Heart left ventricle (tissue), 13 donors: ENCODE results near the gene POGK.
"Not testable (repeated sequence)": the region's sequence is repeated elsewhere in the genome, so short reads cannot be mapped to it uniquely, and the experiment has no call there.

Experiments
- POLR2A ChIP-seq, 2 donors: fragments of 450-650 bp; IDR thresholded peaks; one replicate each; pipeline ENCODE4 v1.6.1; 2017; ENCODE audit warnings: antibody characterized with exemption in 2 of 2, mild to moderate bottlenecking in 2 of 2, moderate library complexity in 2 of 2
- TF ChIP-seq, protein P1 (sequence below), 12 donors: fragments of 200-600 bp; sonication (generic) in 4 of 12; IDR thresholded peaks; one replicate each; pipeline versions ENCODE4 v1.5.0 to v1.8.0; 2018 to 2022; ENCODE audit warnings: antibody characterized with exemption in 12 of 12, mild to moderate bottlenecking in 5 of 12
- donor health status: ischemic (EF 13 %, LVEDD 7.1; RV severe dilation, severe dysfunction).
- donor health status: DM: no; HTN: yes; CAD: no.
- donor health status: DM: no; HTN: no; CAD: no.
- donor health status: ischemic (EF 25% LVEDD 6.9; RV normal size, moderate dysfunction).
- donor health status: ischemic (EF 25% LVEDD 5.7; RV mildly dilated, moderate dysfunction).
- donor health status: ischemic (EF 35%, LVEDD 5.7; RV mildly dilated, moderate dysfunction).
- donor health status: nonischemic (EF 11% LVEDD 7.7; RV severe dilation, severe dysfunction).
- donor health status: DM: yes; HTN: yes; CAD: no.
- donor health status: PGD.
- donor health status: ischemic (EF 29% LVEDD 5.4; RV normal size, mild dysfunction).
- donor health status: nonischemic (EF 23%, LVEDD 6.1; RV moderate dilation, normal function).

GRCh38 chr1:166829762-166830161 lies 9.5 kb upstream of the POGK start:
- TF ChIP-seq, protein P1, sequence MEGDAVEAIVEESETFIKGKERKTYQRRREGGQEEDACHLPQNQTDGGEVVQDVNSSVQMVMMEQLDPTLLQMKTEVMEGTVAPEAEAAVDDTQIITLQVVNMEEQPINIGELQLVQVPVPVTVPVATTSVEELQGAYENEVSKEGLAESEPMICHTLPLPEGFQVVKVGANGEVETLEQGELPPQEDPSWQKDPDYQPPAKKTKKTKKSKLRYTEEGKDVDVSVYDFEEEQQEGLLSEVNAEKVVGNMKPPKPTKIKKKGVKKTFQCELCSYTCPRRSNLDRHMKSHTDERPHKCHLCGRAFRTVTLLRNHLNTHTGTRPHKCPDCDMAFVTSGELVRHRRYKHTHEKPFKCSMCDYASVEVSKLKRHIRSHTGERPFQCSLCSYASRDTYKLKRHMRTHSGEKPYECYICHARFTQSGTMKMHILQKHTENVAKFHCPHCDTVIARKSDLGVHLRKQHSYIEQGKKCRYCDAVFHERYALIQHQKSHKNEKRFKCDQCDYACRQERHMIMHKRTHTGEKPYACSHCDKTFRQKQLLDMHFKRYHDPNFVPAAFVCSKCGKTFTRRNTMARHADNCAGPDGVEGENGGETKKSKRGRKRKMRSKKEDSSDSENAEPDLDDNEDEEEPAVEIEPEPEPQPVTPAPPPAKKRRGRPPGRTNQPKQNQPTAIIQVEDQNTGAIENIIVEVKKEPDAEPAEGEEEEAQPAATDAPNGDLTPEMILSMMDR (IDR thresholded peaks at IDR 0.05) = not testable (repeated sequence)
- TF ChIP-seq POLR2A (IDR thresholded peaks at IDR 0.05) = not testable (repeated sequence)
